ENCODE data around the gene IL17D.
"Not testable (repeated sequence)": the region's sequence is repeated elsewhere in the genome, so short reads cannot be mapped to it uniquely, and the experiment has no call there.

Gene IL17D

GRCh38 chr13:20721058-20721453, 17.6 kb downstream of the IL17D start:
- DNase-seq: no peak

GRCh38 chr13:20721454-20722357, 18.2 kb downstream of the IL17D start:
- no peak for DNase-seq

- no peak for DNase-seq
Measured at GRCh38 chr13:20727856-20728255, 24.4 kb downstream of the IL17D start.

GRCh38 chr13:20728579-20729311, 25.2 kb downstream of the IL17D start:
- DNase-seq: no peak

- DNase-seq: no peak
Measured at GRCh38 chr13:20729633-20730585, 26.4 kb downstream of the IL17D start.

GRCh38 chr13:20738616-20739015, 35.1 kb downstream of the IL17D start:
- no peak for DNase-seq

GRCh38 chr13:20740021-20740420, 36.5 kb downstream of the IL17D start:
- no peak for DNase-seq

- not testable (repeated sequence) for DNase-seq
Measured at GRCh38 chr13:20743830-20744404, 40.4 kb downstream of the IL17D start.

GRCh38 chr13:20749377-20749776, 45.9 kb downstream of the IL17D start:
- DNase-seq: no peak

GRCh38 chr13:20754009-20754408, 50.5 kb downstream of the IL17D start:
- DNase-seq: no peak

- DNase-seq: no peak
Measured at GRCh38 chr13:20760872-20761271, 57.4 kb downstream of the IL17D start.

GRCh38 chr13:20767309-20767943, 63.9 kb downstream of the IL17D start:
- DNase-seq: no peak

- no peak for DNase-seq
Measured at GRCh38 chr13:20769091-20769490, 65.6 kb downstream of the IL17D start.

- no peak for DNase-seq
Measured at GRCh38 chr13:20769834-20770233, 66.3 kb downstream of the IL17D start.

Measured in left hindlimb (tissue), 1 donor.